NCI-H187 treated with DMSO at 0.1 percent for 48 hours (cell line): ENCODE data around the gene CMTM4.
"Not testable (repeated sequence)": the region's sequence is repeated elsewhere in the genome, so short reads cannot be mapped to it uniquely, and the experiment has no call there.

ENCODE experiments used
- DNase-seq: peaks from one replicate; lab custom pipeline; 2025; lab: John Stamatoyannopoulos, UW

The CMTM4 gene

DNA sequence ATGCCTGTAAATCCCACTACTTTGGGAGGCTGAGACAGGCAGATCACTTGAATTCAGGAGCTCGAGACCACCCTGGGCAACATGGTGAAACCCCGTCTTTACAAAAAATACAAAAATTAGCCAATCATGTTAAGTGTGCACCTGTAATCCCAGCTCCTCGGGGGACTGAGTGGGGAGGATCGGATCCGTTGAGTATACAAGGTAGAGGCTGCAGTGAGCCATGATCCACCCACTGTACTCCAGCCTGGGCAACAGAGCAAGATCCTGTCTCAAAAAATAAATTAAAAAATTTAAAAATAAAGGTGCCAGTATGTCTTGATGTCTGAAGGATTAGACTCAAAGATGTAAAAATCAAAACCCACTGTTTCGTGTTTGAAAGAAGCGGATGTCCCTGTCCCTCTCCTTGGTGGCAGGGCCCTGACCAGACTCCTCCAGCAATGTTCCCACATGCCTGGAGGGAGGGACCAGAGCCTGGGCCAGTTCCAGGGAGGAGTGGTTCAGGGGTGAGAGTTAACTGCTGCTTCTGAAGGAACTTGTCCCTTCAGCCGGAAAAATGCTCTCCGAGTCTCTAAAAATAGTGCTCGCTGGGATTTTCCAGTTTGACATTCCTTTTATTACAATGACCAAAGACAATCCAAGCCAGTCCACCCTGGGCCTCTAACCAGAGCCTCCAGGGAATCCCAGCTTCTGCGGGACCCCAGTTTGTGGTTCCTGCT is 9.4 kb upstream of the CMTM4 start:
- no peak for DNase-seq

DNA sequence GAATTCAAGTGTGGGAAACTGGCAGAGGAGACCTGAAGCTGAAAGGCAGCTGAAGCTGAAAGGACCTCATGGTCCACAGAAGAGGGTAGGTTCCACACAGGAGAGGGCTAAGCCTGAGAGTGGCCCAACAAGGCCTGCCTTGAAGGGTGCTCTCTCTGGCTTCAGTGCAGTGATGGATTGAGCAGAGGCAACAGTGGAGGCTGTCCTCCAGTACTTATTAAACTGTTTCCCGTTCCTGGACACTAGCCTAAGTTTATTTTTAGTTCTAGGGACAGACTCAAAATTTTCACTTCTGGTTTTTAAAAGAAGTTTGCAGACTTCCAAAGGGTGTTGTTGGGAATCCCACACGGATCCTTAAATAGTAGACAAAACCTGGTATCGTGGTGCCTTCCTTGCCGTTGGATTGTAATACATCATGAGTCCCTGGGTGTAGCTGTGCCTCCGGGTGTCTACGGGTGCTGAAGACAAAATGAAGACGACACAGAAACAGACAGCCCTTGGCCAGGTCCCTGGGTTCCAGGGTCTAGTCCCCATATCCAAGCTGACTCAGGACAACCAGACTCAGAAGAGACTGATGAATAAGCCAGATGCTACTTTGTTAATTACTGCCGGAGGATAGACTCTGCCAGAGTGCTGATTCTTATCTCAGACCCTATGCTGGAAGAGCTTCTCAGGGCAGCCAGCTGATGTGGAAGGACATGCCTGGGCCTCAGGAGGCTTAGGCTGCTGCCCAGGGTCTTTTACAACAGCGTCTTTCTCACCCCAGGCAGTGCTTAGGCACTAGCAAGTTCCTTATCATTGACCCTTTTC is 7.1 kb upstream of the CMTM4 start:
- no peak for DNase-seq

DNA sequence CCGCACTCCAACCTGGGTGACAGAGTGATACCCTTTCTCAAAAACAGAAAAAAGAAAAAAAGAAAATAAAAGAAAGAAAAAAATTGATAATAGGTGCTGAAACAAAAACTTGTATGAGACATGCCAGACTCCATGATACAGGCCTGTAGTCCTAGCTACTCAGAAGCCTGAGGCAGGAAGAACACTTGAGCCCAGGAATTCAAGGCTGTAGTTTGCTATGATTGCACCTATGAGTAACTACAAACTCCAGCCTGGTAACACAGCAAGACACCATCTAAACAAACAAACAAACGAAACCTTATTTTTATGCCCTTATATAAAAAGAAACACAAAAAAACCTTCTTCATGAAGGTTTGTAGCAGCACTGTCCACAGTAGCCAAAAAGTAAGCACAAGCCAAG is 5.0 kb upstream of the CMTM4 start:
- DNase-seq = no peak

DNA sequence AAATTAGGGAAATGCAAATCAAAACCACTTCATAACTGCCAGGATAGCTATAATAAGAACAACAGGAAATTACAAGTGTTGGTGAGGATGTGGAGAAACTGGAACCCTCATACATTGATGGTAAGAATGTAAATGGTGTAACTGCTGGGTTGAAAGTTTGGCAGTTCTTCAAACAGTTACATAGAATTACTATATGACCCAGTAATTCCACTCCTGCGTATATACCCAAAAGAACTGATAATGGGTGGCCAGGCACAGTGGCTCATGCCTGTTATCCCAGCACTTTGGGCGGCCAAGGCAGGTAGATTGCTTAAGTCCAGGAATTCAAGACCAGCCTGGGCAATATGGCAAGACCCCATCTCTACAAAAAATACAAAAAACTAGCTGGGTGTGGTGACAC is 4.5 kb upstream of the CMTM4 start:
- DNase-seq = no peak

DNA sequence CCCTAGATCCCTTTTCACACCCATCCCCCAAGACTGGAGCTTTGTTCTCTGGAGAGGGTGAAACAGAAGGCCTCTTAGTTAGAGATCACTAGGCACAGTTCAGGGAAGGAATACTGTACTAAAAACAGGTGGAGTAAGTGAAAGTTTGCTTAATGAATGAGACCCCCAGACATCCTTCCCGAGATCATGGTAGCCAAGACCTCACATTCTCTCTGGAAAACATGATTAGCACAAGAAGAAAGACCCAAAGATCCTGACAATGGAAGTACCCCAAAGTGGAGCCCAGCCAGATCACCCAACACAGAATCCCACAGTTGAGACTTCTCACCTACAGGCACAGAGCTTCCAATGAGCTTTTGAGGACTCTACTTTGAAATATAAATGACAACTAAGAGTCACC is 3.4 kb upstream of the CMTM4 start:
- no peak for DNase-seq

DNA sequence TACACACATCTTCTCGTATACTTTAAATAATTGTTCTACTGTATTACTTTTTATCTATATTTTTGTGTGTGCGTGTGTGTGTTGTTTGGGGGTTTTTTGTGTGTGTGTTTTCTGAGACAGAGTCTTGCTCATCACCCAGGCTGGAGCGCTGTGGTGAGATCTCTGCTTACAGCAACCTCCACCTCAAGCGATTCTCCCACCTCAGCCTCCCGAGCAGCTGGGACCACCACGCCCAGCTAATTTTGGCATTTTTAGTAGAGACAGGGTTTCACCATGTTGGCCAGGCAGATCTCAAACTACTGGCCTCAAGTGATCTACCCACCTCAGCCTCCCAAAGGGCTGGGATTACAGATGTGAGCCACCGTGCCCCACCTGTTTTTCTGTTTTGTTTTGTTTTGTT is 1.5 kb upstream of the CMTM4 start:
- no peak for DNase-seq

DNA sequence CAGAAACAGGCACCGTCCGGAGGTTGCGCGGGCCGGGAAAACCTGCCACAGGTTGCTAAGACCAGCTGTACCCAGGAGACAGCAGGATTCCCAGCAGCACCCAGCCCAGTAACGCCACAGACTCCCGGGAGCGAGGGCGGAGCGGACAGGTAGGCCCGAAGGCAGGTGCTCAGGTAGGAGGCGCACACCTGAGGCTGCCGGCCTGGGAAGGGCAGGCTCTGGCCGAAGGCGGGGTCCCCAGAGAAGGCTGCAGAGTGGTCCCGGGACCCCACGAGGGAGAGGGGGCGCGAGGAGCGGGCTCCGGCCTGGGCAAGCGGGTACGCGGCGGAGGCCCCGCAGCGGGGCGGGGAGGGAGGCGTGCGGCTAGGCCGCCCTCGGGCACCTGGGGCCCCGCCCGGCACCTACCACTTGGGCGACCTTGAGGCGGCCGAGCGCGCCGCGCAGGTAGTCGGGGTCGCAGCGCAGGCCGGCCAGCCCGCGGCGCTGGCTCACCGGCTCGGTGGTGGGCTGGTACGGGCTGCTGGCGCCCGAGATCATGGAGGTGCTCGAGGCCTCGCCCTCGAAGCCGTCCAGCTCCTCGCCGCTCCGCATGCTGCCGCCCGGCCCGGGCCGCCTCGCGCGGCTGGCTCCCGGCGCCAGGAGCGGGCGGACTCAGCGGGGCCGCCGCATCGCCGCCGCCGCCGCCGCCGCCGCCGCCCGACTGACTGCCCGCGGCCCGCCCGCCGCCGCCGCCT is 441 bp downstream of the CMTM4 start:
- peak; percentile 7 for DNase-seq

DNA sequence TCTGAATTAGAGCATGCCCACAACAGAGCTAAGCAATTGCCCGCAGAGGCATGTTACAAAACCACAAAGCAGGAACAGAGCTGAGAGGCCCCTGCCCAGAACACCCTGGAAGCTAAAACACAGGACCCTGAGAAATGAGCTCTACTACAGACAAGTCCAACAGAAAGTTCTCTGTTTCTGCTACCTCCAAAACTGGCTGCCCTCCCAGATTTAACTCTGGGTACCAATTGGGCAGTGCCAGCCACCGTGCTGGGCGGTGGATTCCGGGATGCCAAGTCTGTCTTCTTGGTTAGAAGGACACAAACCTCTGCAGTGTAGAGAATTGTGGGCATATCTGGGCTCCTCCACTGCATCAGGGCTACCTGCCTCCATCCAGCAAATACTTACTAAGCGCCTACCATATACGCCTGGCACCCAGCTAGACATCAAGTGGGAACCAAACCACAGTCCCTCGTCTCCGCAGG is 1.0 kb downstream of the CMTM4 start:
- DNase-seq = no peak

DNA sequence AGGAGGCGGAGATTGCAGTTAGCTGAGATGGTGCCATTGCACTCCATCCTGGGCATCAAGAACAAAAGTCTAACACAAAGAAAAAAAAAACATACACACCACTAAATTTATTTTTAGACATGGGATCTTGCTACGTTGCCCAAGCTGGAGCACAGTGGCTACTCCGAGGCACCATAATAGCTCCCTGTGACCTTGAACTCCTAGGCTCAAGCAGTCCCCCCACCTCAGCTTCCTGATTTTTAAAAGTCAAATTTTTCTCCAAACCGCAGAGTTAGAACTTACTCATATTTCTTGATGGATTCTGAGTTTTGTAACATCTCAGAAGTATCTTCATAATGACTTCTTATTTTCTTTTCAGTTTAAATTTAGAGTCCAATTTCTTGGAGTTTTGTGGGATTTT is 3.4 kb downstream of the CMTM4 start:
- no peak for DNase-seq

DNA sequence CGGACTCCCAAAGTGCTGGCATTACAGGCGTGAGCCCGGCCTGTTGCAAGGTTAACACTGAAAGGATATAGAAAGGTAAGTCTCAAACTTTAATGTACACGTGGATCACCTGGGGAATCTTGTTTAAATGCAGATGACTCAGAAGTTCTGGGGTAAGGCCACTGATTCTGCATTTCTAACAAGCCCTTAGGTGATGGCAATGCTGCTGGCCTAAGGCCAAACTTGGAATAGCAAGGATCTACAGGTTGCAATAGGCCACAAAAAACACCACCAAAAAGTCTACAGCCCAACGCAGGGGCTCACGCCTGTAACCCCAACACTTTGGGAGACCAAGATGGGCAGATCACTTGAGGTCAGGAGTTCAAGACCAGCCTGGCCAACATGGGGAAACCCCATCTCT is 4.2 kb downstream of the CMTM4 start:
- no peak for DNase-seq

DNA sequence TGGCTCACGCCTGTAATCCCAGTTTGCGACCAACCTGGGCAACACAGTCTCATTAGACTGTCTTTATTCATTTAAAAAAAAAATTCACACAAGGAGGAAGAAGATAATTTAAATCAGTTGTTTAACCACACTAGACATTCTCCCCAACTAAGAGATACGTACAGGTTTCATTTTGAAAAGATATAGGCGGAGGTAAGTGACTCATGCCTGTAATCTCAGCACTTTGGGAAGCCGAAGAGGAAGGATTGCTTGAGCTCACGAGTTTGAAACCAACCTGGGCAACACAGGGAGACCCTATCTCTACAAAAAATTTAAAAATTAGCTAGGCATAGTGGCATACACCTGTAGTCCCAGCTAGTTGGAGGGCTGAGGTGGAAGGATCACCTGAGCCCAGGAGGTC is 5.3 kb downstream of the CMTM4 start:
- DNase-seq = no peak

DNA sequence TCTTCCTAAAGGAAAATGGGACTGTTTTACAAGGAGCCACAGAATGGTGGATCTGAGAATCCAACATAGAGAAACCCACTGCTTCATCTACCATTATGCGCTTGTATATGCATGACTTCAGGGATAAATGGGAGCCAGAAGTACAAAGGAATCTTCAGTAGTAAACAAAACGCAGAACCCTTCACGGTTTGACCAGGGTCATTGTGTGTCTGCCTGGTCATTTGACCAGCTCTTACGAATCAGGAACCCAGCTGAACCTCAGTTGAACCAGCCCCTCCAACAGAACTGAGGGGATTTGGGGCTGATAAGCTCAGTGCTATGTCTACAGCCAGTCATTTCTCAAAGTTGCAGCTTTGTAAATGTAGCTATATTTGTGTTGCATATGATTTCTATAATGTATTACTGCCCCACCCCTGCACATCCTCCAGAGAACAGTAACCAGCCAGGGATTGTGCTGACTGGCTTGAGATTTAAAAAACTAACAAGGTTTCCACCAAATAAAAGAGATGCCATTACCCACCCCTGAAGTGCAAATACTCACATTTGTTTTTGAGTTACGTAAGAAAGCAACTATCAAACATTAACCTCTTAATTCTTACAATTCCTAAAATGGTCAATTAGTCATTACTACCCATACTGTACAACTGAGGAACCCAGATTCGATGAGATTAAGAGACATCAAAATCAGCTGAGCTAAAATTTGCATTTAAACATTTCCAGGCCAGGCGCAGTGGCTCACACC is 6.3 kb downstream of the CMTM4 start:
- no peak for DNase-seq

DNA sequence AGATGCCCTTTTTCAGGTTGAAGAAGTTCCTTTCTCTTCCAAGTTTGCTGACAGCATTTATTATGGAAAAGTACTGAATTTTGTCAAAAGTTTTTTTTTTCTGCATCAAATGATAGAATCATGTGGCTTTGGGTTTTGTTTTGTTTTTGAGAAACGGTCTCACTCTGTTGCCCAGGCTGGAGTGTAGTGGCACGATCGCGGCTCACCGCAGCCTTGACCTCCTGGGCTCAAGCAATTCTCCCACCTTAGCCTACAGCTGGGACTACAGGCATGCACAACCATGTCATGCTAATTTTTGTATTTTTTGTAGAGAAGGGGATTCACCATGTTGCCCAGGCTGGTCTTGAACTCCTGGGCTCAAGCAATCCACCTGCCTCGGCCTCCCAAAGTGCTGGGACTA is 7.3 kb downstream of the CMTM4 start:
- DNase-seq = no peak

DNA sequence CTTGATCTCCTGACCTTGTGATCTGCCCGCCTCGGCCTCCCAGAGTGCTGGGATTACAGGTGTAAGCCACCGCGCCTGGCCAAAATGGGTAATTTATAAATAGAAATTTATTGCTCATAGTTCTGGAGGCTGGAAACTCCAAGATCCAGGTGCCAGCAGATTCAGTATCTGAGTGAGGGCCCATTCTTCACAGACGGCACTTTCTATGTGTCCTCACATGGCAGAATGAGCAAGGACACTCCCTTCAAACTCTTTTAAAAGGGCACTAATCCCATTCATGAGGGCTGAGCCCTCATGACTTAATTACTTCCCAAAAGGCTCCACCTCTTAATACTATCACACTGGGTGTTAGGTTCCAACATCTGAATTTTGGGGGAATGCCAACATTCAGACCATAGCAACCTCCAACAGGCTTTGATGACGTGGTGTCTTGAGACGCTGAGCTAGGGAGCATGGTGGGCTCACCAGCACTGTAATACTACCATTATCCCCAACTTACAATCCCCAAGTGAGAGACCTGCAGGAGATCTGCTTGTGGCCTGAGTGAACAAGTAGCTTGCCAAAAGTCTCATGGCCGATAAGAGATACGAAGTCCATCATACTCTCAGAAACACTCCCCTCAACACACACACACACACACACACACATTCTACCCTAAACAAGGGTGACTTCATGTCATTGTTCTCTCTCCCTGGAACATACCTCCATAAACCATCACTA is 8.5 kb downstream of the CMTM4 start:
- DNase-seq = no peak

DNA sequence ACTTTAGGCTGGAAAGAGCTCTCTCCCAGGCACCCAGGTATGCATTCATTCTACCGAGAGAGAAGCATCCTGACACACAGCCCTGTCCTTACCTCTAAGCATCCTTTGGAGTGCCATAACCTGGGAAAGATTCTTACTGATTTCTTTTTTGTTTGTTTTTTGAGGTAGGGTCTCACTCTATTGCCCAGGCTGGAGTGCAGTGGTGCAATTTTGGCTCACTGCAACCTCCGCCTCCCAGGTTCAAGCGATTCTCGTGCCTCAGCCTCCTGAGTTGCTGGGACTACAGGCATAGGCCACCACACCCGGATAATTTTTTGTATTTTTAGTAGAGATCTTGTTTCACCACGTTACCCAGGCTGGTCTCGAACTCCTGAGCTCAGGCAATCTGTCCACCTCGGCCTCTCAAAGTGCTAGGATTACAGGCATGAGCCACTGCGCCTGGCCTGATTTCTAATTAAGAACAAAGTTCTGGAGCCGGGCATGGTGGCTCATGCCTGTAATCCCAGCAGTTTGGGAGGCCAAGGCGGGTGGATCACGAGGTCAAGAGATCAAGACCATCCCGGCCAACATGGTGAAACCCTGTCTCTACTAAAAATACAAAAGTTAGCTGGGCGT is 10.9 kb downstream of the CMTM4 start:
- not testable (repeated sequence) for DNase-seq

DNA sequence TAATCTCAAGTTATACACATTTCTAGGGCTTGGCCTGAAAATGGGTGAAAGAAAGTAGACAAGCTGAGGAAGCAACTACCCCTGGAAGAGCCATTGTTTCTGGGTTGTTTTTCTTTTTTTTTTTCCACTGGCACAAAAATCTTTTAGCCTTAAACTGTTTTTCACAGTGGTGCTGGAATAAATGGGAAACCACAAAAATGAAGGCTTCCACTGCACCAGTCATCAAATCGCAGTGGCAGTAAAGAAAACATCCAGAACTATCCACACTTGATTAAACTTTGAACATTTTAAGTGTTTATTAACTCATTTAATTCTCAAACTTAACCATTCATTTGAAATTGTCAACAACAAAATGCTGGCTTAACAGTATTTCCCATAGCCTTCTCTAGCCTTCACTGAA is 14.3 kb downstream of the CMTM4 start:
- no peak for DNase-seq

DNA sequence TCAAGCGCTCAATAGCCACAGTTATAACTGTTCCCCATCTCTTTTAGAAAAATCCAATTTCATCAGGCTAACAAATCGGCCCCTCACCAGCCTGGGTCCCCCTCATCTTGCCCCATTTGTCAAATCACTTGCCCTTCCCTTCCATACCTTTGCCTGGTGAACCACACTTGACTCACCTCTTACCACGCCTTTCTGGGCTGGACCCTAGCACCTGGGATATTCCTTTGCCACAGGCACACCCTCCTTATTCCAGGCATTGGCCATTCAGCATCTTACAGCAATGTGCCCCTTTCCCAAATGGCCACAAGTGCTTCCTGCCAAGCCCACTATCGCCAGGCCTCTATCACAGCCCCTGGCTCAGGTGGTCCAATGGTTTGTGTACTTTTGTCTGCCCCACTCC is 14.9 kb downstream of the CMTM4 start:
- DNase-seq = no peak

DNA sequence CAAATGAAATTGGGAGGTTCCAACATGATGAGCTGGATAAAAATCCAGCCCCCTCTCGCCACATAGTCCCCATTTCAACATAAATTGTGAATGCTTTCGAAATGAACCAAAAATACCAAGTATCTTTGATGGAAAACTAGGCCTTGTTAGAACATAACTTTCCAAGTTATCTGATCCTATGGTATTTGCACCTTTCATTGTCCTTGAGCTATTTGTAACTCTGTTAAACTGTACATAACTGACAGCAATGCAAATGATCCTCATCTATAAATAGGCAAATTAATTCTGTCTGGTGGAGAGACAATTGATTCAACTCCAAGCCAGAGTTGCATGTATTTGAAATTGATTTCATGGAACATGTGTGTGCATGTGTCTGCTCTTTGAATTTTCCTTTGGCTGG is 18.2 kb downstream of the CMTM4 start:
- DNase-seq = no peak

DNA sequence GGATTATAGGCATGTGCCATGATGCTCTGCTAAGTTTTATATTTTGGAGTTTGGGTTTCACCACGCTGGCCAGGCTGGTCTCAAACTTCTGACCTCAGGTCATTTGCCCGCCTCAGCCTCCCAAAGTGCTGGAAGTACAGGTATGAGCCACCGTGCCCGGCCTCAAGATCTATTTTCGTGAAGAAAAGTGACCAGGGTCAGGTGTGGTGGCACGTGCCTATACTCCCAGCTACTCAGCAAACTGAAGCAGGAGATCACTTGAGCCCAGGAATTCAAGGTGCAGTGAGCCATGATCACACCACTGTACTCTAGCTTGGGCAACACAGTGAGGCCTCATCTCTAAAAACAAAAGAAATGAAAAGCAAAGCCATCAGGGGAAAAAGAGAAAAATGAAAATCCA is 18.7 kb downstream of the CMTM4 start:
- DNase-seq = no peak

DNA sequence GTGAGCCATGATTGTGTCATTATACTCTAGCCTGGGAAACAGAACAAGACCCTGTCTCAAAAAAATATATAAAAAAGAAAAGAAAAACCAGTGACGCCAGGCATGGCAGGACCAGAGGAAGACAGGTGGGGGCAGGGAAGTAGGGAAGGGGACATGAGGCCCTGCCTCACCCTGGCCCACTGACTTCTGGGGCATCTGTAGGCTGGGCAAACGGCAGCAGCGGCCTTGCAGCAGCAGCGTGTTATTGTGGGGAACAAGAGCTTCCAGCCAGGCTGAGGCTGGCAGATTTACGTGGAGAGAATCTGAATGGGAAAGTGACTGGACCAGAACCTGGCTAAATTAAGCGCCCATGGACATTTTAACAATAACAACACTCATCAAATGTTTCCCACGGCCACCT is 19.4 kb downstream of the CMTM4 start:
- no peak for DNase-seq

DNA sequence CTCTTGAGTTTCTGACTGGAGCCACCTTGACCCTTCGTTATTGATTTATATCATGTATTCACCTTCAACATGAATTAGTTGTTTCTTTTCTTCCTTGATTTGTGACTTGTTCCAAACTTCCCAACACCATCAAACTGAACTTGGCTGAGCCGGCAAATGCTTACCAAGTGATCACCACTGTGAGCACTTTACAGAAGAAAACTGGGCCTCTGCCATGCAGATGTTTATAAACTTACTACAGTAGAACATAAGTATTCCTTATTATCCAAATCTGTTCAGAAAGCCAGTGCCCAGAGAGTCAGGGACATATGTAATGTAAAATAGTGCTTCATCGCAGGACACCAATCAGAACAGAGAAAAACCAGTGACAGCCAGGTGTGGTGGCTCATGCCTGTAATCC is 19.9 kb downstream of the CMTM4 start:
- DNase-seq = no peak
